ENCODE measurements around the gene HSDL1. TPM values are rescaled to one million over a fixed set of nuclear protein-coding genes. Genes with fewer than 3 reads are reported as not detected.

HSDL1 gene
- total and polyA plus RNA-seq, 2 of the 4 experiments (the other 2 are of a cell fraction): 11.6 to 18.3 TPM

- no peak overlapping the region for H3K23ac ChIP-seq (ENCODE audit: low read depth, low read length)
- H3K9ac ChIP-seq (ENCODE audit: low read depth, low read length): no peak overlapping the region
- H3K4me2 ChIP-seq (ENCODE audit: low read depth, low read length): no peak overlapping the region
- H3K18ac ChIP-seq (ENCODE audit: low read depth, low read length): no peak overlapping the region
- no peak for DNase-seq
- CTCF ChIA-PET: no interaction called here
- peaks cover 19% of the 10 kb centered on the region for H4K20me1 ChIP-seq (ENCODE audit: insufficient read depth, low read length)
- H3K56ac ChIP-seq (ENCODE audit: extremely low read depth, insufficient read depth, low read length): no peak overlapping the region
- H3K9me1 ChIP-seq (ENCODE audit: insufficient read depth, low read length): peaks cover 5% of the 10 kb centered on the region
- H2AK5ac ChIP-seq (ENCODE audit: low read depth, low read length): no peak overlapping the region
- no peak overlapping the region for H2BK5ac ChIP-seq (ENCODE audit: low read depth, low read length, poor library complexity, severe bottlenecking)
- H3K14ac ChIP-seq (replicated peaks; ENCODE audit: low read depth, low read length): no peak overlapping the region
- no peak overlapping the region for H3K4ac ChIP-seq (ENCODE audit: low read depth, low read length)
- no peak overlapping the region for H2BK15ac ChIP-seq (ENCODE audit: low read depth, low read length)
- peaks cover 41% of the 10 kb centered on the region for H3K36me3 ChIP-seq (ENCODE audit: control insufficient read depth, insufficient read depth, low read length)
- ATAC-seq (ENCODE audit: low read depth): no peak
- H3K27ac ChIP-seq (ENCODE audit: insufficient read depth, low read length): no peak overlapping the region
- no peak overlapping the region for H3K4me3 ChIP-seq (ENCODE audit: insufficient read depth, low read depth, low read length)
- POLR2A ChIA-PET (ENCODE audit: unreplicated experiment): no interaction called here
- no peaks in the 10 kb centered on the region for H3K27me3 ChIP-seq (ENCODE audit: control insufficient read depth, insufficient read depth, low read length)
- no CpG with 5 or more reads among the region's 14 CpGs for WGBS, 2 experiments (ENCODE audit: extremely low coverage in 2 of 2, insufficient read length in 1 of 2)
- TF ChIP-seq CEBPB (IDR thresholded peaks at IDR 0.05; ENCODE audit: low read depth, low read length): no peak
- TF ChIP-seq SMC3 (IDR thresholded peaks at IDR 0.05; ENCODE audit: low read depth, low read length): no peak
- TF ChIP-seq MXI1 (IDR thresholded peaks at IDR 0.05; ENCODE audit: borderline replicate concordance, low read depth, low read length): no peak
- no peak for TF ChIP-seq CHD1 (IDR thresholded peaks at IDR 0.05; ENCODE audit: low read depth, low read length)
- TF ChIP-seq ELK1 (IDR thresholded peaks at IDR 0.05; ENCODE audit: borderline replicate concordance, low read depth, low read length): no peak
- no peak for TF ChIP-seq MAZ (IDR thresholded peaks at IDR 0.05; ENCODE audit: borderline replicate concordance, low read depth, low read length)
- TF ChIP-seq BHLHE40 (IDR thresholded peaks at IDR 0.05; ENCODE audit: low read depth, low read length): no peak
- no peak for TF ChIP-seq MAFK (IDR thresholded peaks at IDR 0.05; ENCODE audit: low read depth, low read length)
- TF ChIP-seq RFX5 (IDR thresholded peaks at IDR 0.05; ENCODE audit: low read depth, low read length): no peak
- TF ChIP-seq RAD21 (IDR thresholded peaks at IDR 0.05; ENCODE audit: low read length): no peak
- TF ChIP-seq CTCF (conservative IDR thresholded peaks at IDR 0.05; ENCODE audit: low read depth, low read length): no peak
- TF ChIP-seq NFE2L2 (IDR thresholded peaks at IDR 0.05; ENCODE audit: low read depth, low read length): no peak
- no peak for TF ChIP-seq USF2 (IDR thresholded peaks at IDR 0.05; ENCODE audit: low read depth, low read length)
- no peak for TF ChIP-seq FOS (IDR thresholded peaks at IDR 0.05; ENCODE audit: low read depth, low read length)
- no peak overlapping the region for H2AFZ ChIP-seq (replicated peaks; ENCODE audit: low read length, poor library complexity)
- no peaks in the 10 kb centered on the region for H3K9me3 ChIP-seq (ENCODE audit: control insufficient read depth, insufficient read depth, low read length)
- in situ Hi-C loops (cut with MboI; ENCODE audit: low sequenced_read_pairs) (no loop called here), intact Hi-C loops (cut with micrococcal nuclease) (loop anchor here (5.0 kb wide), 1 partner anchor 82 kb away; no protein-coding TSS in a partner anchor), dilution Hi-C loops (cut with HindIII; ENCODE audit: low sequenced_read_pairs, unreplicated experiment) (no loop called here)
- peaks cover 4% of the 10 kb centered on the region for H3K4me1 ChIP-seq (ENCODE audit: control insufficient read depth, insufficient read depth, low read length)
- no peak overlapping the region for H2BK20ac ChIP-seq (ENCODE audit: low read depth, low read length)
- H2BK120ac ChIP-seq (ENCODE audit: low read depth, low read length): no peak overlapping the region
- no peak overlapping the region for H4K91ac ChIP-seq (ENCODE audit: insufficient read depth, low read depth, low read length)
- H4K5ac ChIP-seq (ENCODE audit: low read depth, low read length): no peak overlapping the region
- peaks cover 13 to 31% of the 10 kb centered on the region in 2 experiments; a peak in 3 of 4 replicates for H3K79me1 ChIP-seq (ENCODE audit: low read depth in 1 of 2, low read length in 2 of 2)
- no peak overlapping the region for H4K8ac ChIP-seq (ENCODE audit: low read depth in 2 of 2, low read length in 2 of 2)
- no peak overlapping the region for H2AK9ac ChIP-seq (replicated peaks; ENCODE audit: low read depth, low read length, poor library complexity)
- no TSS peak for BruUV-seq (replicated peaks)
Measured at GRCh38 chr16:84095466-84095865, 49.5 kb downstream of the HSDL1 start.
